ENCODE results near the gene ZNF436. TPM values are rescaled to one million over a fixed set of nuclear protein-coding genes. Genes with fewer than 3 reads are reported as not detected.

Gene ZNF436
- total RNA-seq, 1 donor from 2014 or later = 5.6 TPM

DNA sequence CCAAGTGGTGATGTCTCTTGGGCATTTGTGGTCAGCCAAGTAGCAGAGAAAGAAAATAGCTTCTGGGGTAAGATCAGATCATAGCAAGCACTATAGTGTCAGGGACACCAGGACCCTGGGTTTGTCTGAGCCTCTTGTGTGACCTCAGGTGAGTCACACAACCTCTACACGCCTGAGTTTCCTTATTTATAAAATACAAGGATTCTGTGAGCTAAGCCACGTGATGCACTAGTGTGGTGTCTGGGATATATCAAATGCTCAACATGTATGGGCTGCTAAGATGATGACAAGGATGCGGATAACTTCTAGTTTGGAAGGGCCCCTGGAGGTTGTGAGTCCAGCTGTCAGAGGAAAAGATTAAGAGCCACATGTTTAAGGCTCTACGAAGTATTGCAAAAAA is 24.5 kb upstream of the ZNF436 start:
- POLR2A ChIA-PET = no interaction called here
- H3K36me3 Mint-ChIP-seq (ENCODE audit: low read depth) = no peaks in the 10 kb centered on the region
- ATAC-seq (ENCODE audit: low read depth) = no peak
- intact Hi-C loops (cut with micrococcal nuclease) = no loop called here
- no peak overlapping the region for H3K4me3 Mint-ChIP-seq
- peaks cover 15% of the 10 kb centered on the region for H3K27me3 Mint-ChIP-seq
- DNase-seq = no peak
- CTCF ChIA-PET = no interaction called here
- H3K4me1 Mint-ChIP-seq = no peaks in the 10 kb centered on the region
- H3K9me3 Mint-ChIP-seq = peaks cover under 1% of the 10 kb centered on the region
- no peak overlapping the region for H3K27ac Mint-ChIP-seq
- TF ChIP-seq, protein P1, sequence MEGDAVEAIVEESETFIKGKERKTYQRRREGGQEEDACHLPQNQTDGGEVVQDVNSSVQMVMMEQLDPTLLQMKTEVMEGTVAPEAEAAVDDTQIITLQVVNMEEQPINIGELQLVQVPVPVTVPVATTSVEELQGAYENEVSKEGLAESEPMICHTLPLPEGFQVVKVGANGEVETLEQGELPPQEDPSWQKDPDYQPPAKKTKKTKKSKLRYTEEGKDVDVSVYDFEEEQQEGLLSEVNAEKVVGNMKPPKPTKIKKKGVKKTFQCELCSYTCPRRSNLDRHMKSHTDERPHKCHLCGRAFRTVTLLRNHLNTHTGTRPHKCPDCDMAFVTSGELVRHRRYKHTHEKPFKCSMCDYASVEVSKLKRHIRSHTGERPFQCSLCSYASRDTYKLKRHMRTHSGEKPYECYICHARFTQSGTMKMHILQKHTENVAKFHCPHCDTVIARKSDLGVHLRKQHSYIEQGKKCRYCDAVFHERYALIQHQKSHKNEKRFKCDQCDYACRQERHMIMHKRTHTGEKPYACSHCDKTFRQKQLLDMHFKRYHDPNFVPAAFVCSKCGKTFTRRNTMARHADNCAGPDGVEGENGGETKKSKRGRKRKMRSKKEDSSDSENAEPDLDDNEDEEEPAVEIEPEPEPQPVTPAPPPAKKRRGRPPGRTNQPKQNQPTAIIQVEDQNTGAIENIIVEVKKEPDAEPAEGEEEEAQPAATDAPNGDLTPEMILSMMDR (IDR thresholded peaks at IDR 0.05) = no peak

GRCh38 chr1:23393706-23394105 is 24.1 kb upstream of the ZNF436 start:
- H3K27ac Mint-ChIP-seq = no peak overlapping the region
- H3K36me3 Mint-ChIP-seq (ENCODE audit: low read depth) = no peaks in the 10 kb centered on the region
- DNase-seq (no peak), ATAC-seq (ENCODE audit: low read depth) (no peak)
- no peaks in the 10 kb centered on the region for H3K9me3 Mint-ChIP-seq
- peaks cover 15% of the 10 kb centered on the region for H3K27me3 Mint-ChIP-seq
- no peaks in the 10 kb centered on the region for H3K4me1 Mint-ChIP-seq
- intact Hi-C loops (cut with micrococcal nuclease) = no loop called here
- TF ChIP-seq, protein P1 (IDR thresholded peaks at IDR 0.05) = no peak
- POLR2A ChIA-PET = no interaction called here
- H3K4me3 Mint-ChIP-seq = no peak overlapping the region
- CTCF ChIA-PET = no interaction called here

DNA sequence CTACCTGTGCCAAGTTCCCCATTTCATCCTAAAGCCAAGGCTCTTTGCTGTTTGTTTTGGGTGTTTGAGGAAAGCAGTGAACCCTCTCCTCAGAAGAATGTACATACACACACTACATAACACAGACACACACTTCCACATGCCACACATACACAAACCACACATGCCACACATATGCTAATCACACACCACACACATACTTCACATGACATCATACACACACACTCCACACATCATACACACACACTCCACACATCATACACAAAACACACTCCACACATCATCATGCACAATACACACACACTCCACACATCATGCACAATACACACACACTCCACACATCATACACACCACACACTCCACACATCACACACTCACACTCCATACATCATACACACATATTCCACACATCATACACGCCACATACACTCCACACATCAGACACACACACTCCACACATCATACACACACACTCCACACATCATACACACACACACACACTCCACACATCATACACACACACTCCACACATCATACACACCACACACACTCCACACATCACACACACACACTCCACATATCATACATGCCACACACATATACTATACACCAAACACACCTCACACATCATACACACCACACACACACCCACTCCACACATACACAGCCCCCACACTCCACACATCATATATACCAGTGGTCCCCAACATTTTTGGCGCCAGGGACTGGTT is 22.7 kb upstream of the ZNF436 start:
- intact Hi-C loops (cut with micrococcal nuclease) = no loop called here
- H3K9me3 Mint-ChIP-seq = no peaks in the 10 kb centered on the region
- POLR2A ChIA-PET = no interaction called here

GRCh38 chr1:23389837-23390321 is 20.2 kb upstream of the ZNF436 start:
- CTCF ChIA-PET = no interaction called here
- H3K9me3 Mint-ChIP-seq = no peaks in the 10 kb centered on the region
- ATAC-seq (ENCODE audit: low read depth) (no peak), DNase-seq (no peak)
- H3K36me3 Mint-ChIP-seq (ENCODE audit: low read depth) = no peaks in the 10 kb centered on the region
- intact Hi-C loops (cut with micrococcal nuclease) = no loop called here
- TF ChIP-seq, protein P1 (IDR thresholded peaks at IDR 0.05) = no peak
- H3K4me1 Mint-ChIP-seq = no peaks in the 10 kb centered on the region
- POLR2A ChIA-PET = no interaction called here
- peaks cover 9% of the 10 kb centered on the region for H3K27me3 Mint-ChIP-seq
- no peak overlapping the region for H3K4me3 Mint-ChIP-seq
- H3K27ac Mint-ChIP-seq = no peak overlapping the region

More for the DNA sequence above, 22.7 kb upstream of the ZNF436 start:
- DNase-seq (no peak), ATAC-seq (ENCODE audit: low read depth) (no peak)
- no peak overlapping the region for H3K4me3 Mint-ChIP-seq
- peaks cover 16% of the 10 kb centered on the region for H3K27me3 Mint-ChIP-seq
- TF ChIP-seq, protein P1 (IDR thresholded peaks at IDR 0.05) = no peak
- no peak overlapping the region for H3K27ac Mint-ChIP-seq
- CTCF ChIA-PET = no interaction called here
- H3K4me1 Mint-ChIP-seq = no peaks in the 10 kb centered on the region
- no peaks in the 10 kb centered on the region for H3K36me3 Mint-ChIP-seq (ENCODE audit: low read depth)

GRCh38 chr1:23387494-23387893 is 17.9 kb upstream of the ZNF436 start:
- no peak for DNase-seq
- H3K27ac Mint-ChIP-seq = no peak overlapping the region
- ChIA-PET CTCF (no interaction called here), POLR2A (interaction anchor here (0.5 kb wide), 1 partner anchor 151 kb away, joined by 7 read pairs; no protein-coding TSS in a partner anchor)
- H3K27me3 Mint-ChIP-seq = peaks cover 5% of the 10 kb centered on the region
- no peak overlapping the region for H3K4me3 Mint-ChIP-seq
- H3K9me3 Mint-ChIP-seq = no peaks in the 10 kb centered on the region
- ATAC-seq (ENCODE audit: low read depth) = no peak
- H3K4me1 Mint-ChIP-seq = no peaks in the 10 kb centered on the region
- intact Hi-C loops (cut with micrococcal nuclease) = no loop called here
- no peaks in the 10 kb centered on the region for H3K36me3 Mint-ChIP-seq (ENCODE audit: low read depth)
- TF ChIP-seq, protein P1 (IDR thresholded peaks at IDR 0.05) = no peak
